Natural killer cell (primary cell): Measurements from ENCODE around the gene OTOGL. TPM values are rescaled to one million over a fixed set of nuclear protein-coding genes. Genes with fewer than 3 reads are reported as not detected.
"Not testable (repeated sequence)": the region's sequence is repeated elsewhere in the genome, so short reads cannot be mapped to it uniquely, and the experiment has no call there.

Experiments
- ATAC-seq, 3 donors: fragments of 150-1000 bp in 2 of 3; fragments of 200-7000 bp in 1 of 3; cut with Tn5 transposase; 1 replicate in 1 of 3; 2 replicates in 2 of 3; pipeline ENCODE4 v1.10.0; 2021; ENCODE audit warnings: mild to moderate bottlenecking in 2 of 3, moderate library complexity in 2 of 3
- DNase-seq, 2 donors: peaks; one replicate each; pipeline versions ENCODE4 v3.0.0 to v3.0.0-alpha.2; 2013 to 2021; ENCODE audit warnings: mixed read lengths in 1 of 2
- H3K27ac ChIP-seq: one replicate; pipeline ENCODE4 v1.5.1; 2013; ENCODE audit warnings: mild to moderate bottlenecking, low read length
- H3K27me3 ChIP-seq: one replicate; pipeline ENCODE4 v1.6.1; 2013; ENCODE audit warnings: low read length; ENCODE audit not compliant: control insufficient read depth, insufficient read depth
- H3K36me3 ChIP-seq: one replicate; pipeline ENCODE4 v1.6.1; 2013; ENCODE audit warnings: low read length; ENCODE audit not compliant: control insufficient read depth, insufficient read depth
- H3K4me1 ChIP-seq: one replicate; pipeline ENCODE4 v1.6.1; 2013; ENCODE audit warnings: low read length; ENCODE audit not compliant: control insufficient read depth, insufficient read depth
- H3K4me3 ChIP-seq: one replicate; pipeline ENCODE4 v1.5.1; 2013; ENCODE audit warnings: low read length
- H3K9me3 ChIP-seq: one replicate; pipeline ENCODE4 v1.6.1; 2013; ENCODE audit warnings: low read length; ENCODE audit not compliant: control insufficient read depth, insufficient read depth
- H3K27ac Mint-ChIP-seq, 2 donors: one replicate each; pipeline ENCODE4 v1.8.0; 2022; ENCODE audit warnings: mild to moderate bottlenecking in 2 of 2, mixed read lengths in 2 of 2, moderate library complexity in 1 of 2
- H3K27me3 Mint-ChIP-seq, 2 donors: one replicate each; pipeline ENCODE4 v1.8.0; 2022; ENCODE audit warnings: low read depth in 2 of 2, mixed read lengths in 2 of 2
- H3K36me3 Mint-ChIP-seq: one replicate; pipeline ENCODE4 v1.8.0; 2022; ENCODE audit warnings: mixed read lengths
- H3K4me1 Mint-ChIP-seq, 2 donors: one replicate each; pipeline ENCODE4 v1.8.0; 2022; ENCODE audit warnings: mixed read lengths in 2 of 2
- H3K4me3 Mint-ChIP-seq: one replicate; pipeline ENCODE4 v1.8.0; 2022; ENCODE audit warnings: mild to moderate bottlenecking, moderate library complexity, mixed read lengths
- H3K9me3 Mint-ChIP-seq, 2 donors: one replicate each; pipeline ENCODE4 v1.8.0; 2022; ENCODE audit warnings: mixed read lengths in 2 of 2
- WGBS: methylation state at CpG from one replicate; pipeline ENCODE4 v1.1.7; 2013; ENCODE audit warnings: missing lambda C conversion rate; ENCODE audit not compliant: insufficient coverage; 5-methylcytosine and 5-hydroxymethylcytosine counted together
- intact Hi-C: fragments of 100-400 bp; cut with micrococcal nuclease; formaldehyde crosslinking; loops from one replicate; pipeline ENCODE4 v1.14.2; 2022
- total RNA-seq, 4 donors: library from RNA; stranded (reverse); fragments of 120-200 nt in 1 of 4; gene quantifications; one replicate each; pipeline versions ENCODE4 v1.2.3 to v1.2.4, GENCODE V29; 2013 to 2022
- TF ChIP-seq, protein P1 (sequence below): fragments of 200-600 bp; IDR thresholded peaks from one replicate; pipeline ENCODE4 v1.8.0; 2022; ENCODE audit warnings: antibody characterized with exemption

Gene OTOGL
- total RNA-seq, 3 donors from 2014 or later (not counting 1 experiment from before 2014, with no cell fraction given): not detected

DNA sequence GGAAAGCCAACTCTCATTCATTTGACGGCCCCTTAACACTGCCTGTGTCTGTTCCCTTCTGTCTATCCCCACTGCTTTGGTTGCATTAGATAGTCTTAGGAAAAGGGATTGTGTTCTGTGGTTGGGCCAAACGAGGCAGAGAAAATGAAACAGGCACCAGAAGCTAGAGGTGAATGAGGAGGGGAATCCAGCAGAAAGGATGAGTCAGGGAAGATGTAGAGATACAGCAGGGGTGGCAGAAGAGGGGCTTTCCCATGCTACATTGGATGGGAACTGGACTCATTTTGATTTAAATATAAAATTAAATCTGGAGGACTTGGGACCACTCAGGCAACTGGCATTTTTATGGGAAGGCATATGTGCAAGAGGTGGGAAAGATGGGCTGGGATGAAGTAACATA is 43.3 kb downstream of the OTOGL start:
- DNase-seq (no peak), ATAC-seq (no peak)
- Mint-ChIP-seq H3K27me3 (peaks cover 0 to 10% of the 10 kb centered on the region in 2 donors), H3K9me3 (peaks cover 0 to 3% of the 10 kb centered on the region in 2 donors), H3K4me1 (no peaks in the 10 kb centered on the region), H3K27ac (no peak overlapping the region), H3K4me3 (no peak overlapping the region), H3K36me3 (no peaks in the 10 kb centered on the region)
- WGBS: 64% methylated on average over 2 of the region's 2 CpGs
- Histone ChIP-seq H3K4me3 (no peak overlapping the region), H3K9me3 (no peaks in the 10 kb centered on the region), H3K36me3 (no peaks in the 10 kb centered on the region), H3K27ac (no peak overlapping the region), H3K27me3 (no peaks in the 10 kb centered on the region), H3K4me1 (no peaks in the 10 kb centered on the region)
- intact Hi-C loops: no loop called here
- TF ChIP-seq, protein P1, sequence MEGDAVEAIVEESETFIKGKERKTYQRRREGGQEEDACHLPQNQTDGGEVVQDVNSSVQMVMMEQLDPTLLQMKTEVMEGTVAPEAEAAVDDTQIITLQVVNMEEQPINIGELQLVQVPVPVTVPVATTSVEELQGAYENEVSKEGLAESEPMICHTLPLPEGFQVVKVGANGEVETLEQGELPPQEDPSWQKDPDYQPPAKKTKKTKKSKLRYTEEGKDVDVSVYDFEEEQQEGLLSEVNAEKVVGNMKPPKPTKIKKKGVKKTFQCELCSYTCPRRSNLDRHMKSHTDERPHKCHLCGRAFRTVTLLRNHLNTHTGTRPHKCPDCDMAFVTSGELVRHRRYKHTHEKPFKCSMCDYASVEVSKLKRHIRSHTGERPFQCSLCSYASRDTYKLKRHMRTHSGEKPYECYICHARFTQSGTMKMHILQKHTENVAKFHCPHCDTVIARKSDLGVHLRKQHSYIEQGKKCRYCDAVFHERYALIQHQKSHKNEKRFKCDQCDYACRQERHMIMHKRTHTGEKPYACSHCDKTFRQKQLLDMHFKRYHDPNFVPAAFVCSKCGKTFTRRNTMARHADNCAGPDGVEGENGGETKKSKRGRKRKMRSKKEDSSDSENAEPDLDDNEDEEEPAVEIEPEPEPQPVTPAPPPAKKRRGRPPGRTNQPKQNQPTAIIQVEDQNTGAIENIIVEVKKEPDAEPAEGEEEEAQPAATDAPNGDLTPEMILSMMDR: no peak

DNA sequence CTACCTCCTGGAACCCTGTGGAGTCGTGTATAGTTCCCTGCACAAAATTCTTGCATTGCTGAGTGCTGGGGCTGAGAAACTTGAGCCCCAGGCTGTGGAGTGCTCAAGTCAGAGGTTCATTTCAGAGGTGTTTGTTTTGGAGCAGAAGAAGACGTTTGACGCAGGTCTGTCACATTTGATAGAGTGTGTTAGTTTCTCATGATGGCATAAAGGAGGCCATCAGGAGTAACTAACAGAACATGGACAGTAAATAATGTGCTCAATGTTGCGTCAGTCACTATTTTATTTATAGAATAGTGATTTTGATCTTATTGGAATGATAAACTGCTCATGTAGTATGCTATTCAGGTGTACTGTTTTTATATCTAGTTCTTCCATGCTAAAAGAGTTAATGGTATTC is 44.2 kb downstream of the OTOGL start:
- DNase-seq (no peak), ATAC-seq (no peak)
- Mint-ChIP-seq H3K36me3 (no peaks in the 10 kb centered on the region), H3K4me3 (no peak overlapping the region), H3K27ac (no peak overlapping the region), H3K27me3 (peaks cover 0 to 10% of the 10 kb centered on the region in 2 donors), H3K4me1 (no peaks in the 10 kb centered on the region), H3K9me3 (peaks cover 0 to 3% of the 10 kb centered on the region in 2 donors)
- Histone ChIP-seq H3K27me3 (no peaks in the 10 kb centered on the region), H3K4me3 (no peak overlapping the region), H3K4me1 (no peaks in the 10 kb centered on the region), H3K9me3 (no peaks in the 10 kb centered on the region), H3K27ac (no peak overlapping the region), H3K36me3 (no peaks in the 10 kb centered on the region)
- intact Hi-C loops: no loop called here
- TF ChIP-seq, protein P1: no peak
- 88% methylated on average over 4 of the region's 4 CpGs for WGBS

DNA sequence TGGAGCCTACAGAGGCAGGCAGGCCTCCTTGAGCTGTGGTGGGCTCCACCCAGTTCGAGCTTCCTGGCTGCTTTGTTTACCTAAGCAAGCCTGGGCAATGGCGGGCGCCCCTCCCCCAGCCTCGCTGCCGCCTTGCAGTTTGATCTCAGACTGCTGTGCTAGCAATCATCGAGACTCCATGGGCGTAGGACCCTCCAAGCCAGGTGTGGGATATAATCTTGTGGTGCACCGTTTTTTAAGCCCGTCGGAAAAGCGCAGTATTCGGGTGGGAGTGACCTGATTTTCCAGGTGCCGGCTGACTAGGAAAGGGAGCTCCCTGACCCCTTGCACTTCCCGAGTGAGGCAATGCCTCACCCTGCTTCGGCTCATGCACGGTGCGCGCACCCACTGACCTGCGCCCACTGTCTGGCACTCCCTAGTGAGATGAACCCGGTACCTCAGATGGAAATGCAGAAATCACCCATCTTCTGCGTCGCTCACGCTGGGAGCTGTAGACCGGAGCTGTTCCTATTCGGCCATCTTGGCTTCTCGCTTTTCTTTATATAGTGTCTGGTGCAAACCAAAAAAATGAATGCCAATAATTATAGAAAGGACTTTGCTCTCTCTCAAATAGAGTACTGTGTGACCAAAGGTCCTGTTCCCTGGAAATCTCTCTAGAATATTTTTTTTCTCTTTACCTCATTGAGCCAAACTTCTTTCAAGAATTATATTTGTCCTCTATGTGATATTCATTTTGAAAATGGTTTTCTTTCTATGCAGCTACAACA is 50.4 kb downstream of the OTOGL start:
- H3K4me3 Mint-ChIP-seq, H3K27ac Mint-ChIP-seq, H3K9me3 Mint-ChIP-seq, H3K4me3 ChIP-seq, DNase-seq, intact Hi-C loops, H3K27ac ChIP-seq, H3K4me1 ChIP-seq, ATAC-seq, H3K4me1 Mint-ChIP-seq, H3K36me3 Mint-ChIP-seq, H3K27me3 ChIP-seq, H3K9me3 ChIP-seq, H3K36me3 ChIP-seq, H3K27me3 Mint-ChIP-seq: not testable (repeated sequence)
- 97% methylated on average over 14 of the region's 26 CpGs for WGBS

DNA sequence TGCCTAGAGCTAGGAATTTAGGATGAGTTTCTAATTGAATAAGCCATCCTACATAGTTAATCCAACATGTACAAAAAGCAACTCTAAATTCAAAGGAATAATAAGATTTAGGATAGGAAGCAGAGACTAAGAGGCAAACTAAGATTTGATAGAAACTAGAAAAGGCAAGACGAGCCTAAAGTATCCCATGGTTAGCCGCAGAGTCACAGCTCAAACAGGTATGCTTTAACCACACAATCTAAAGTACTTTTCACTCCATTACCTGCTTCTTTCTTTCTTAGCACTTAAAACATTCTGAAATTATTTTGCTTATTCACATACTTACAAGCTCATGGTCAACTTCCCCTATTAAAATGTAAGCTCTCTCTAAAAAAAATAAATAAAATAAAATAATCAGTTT is 51.8 kb downstream of the OTOGL start:
- WGBS: 89% methylated on average over 2 of the region's 2 CpGs
- no peaks in the 10 kb centered on the region for H3K36me3 ChIP-seq
- Mint-ChIP-seq H3K4me1 (peaks cover 0 to 9% of the 10 kb centered on the region in 2 donors), H3K4me3 (no peak overlapping the region), H3K27ac (no peak overlapping the region), H3K36me3 (no peaks in the 10 kb centered on the region), H3K27me3 (no peaks in the 10 kb centered on the region), H3K9me3 (peaks cover 0 to 3% of the 10 kb centered on the region in 2 donors)
- no peaks in the 10 kb centered on the region for H3K4me1 ChIP-seq
- no peaks in the 10 kb centered on the region for H3K27me3 ChIP-seq
- H3K9me3 ChIP-seq: no peaks in the 10 kb centered on the region
- DNase-seq (no peak), ATAC-seq (no peak)
- no peak overlapping the region for H3K27ac ChIP-seq
- intact Hi-C loops: no loop called here
- TF ChIP-seq, protein P1: no peak
- no peak overlapping the region for H3K4me3 ChIP-seq
